ENCODE measurements around the gene PRKCD.

Gene PRKCD

GRCh38 chr3:53190659-53191058 is 29.6 kb downstream of the PRKCD start:
- no peak overlapping the region for H3K4me3 ChIP-seq (ENCODE audit: control insufficient read depth, low read depth, low read length)
- no peak for DNase-seq (ENCODE audit: low read depth)
- TF ChIP-seq CTCF (conservative IDR thresholded peaks at IDR 0.05; ENCODE audit: control insufficient read depth, insufficient read depth, low read depth, low read length), result no peak

- DNase-seq (ENCODE audit: low read depth), result no peak
- TF ChIP-seq CTCF (conservative IDR thresholded peaks at IDR 0.05; ENCODE audit: control insufficient read depth, insufficient read depth, low read depth, low read length), result no peak
- no peak overlapping the region for H3K4me3 ChIP-seq (ENCODE audit: control insufficient read depth, low read depth, low read length)
Observed at GRCh38 chr3:53191836-53192480, 30.9 kb downstream of the PRKCD start.

GRCh38 chr3:53192608-53193007 is 31.6 kb downstream of the PRKCD start:
- no peak for DNase-seq (ENCODE audit: low read depth)
- no peak overlapping the region for H3K4me3 ChIP-seq (ENCODE audit: control insufficient read depth, low read depth, low read length)
- TF ChIP-seq CTCF (conservative IDR thresholded peaks at IDR 0.05; ENCODE audit: control insufficient read depth, insufficient read depth, low read depth, low read length), result no peak

- no peak for DNase-seq (ENCODE audit: low read depth)
- TF ChIP-seq CTCF (conservative IDR thresholded peaks at IDR 0.05; ENCODE audit: control insufficient read depth, insufficient read depth, low read depth, low read length), result no peak
- no peak overlapping the region for H3K4me3 ChIP-seq (ENCODE audit: control insufficient read depth, low read depth, low read length)
Observed at GRCh38 chr3:53193466-53194209, 32.6 kb downstream of the PRKCD start.

- no peak for TF ChIP-seq CTCF (conservative IDR thresholded peaks at IDR 0.05; ENCODE audit: control insufficient read depth, insufficient read depth, low read depth, low read length)
- peak; percentile 38 for DNase-seq (ENCODE audit: low read depth)
Observed at GRCh38 chr3:53194210-53195065, 33.4 kb downstream of the PRKCD start.

GRCh38 chr3:53195066-53195450 is 34.0 kb downstream of the PRKCD start:
- H3K4me3 ChIP-seq (ENCODE audit: control insufficient read depth, low read depth, low read length), result no peak overlapping the region
- no peak for DNase-seq (ENCODE audit: low read depth)
- TF ChIP-seq CTCF (conservative IDR thresholded peaks at IDR 0.05; ENCODE audit: control insufficient read depth, insufficient read depth, low read depth, low read length), result no peak

More at GRCh38 chr3:53194210-53195065, 33.4 kb downstream of the PRKCD start:
- no peak overlapping the region for H3K4me3 ChIP-seq (ENCODE audit: control insufficient read depth, low read depth, low read length)

Data from fibroblast of mammary gland (primary cell).